Mucosa of descending colon (tissue), 3 donors: ENCODE measurements around the gene CLSTN2. TPM values are rescaled to one million over a fixed set of nuclear protein-coding genes. Genes with fewer than 3 reads are reported as not detected.

Source experiments
- ATAC-seq: fragments of 200-7000 bp; cut with Tn5 transposase; one replicate; pipeline ENCODE4 v1.9.1; 2020; ENCODE audit warnings: mild to moderate bottlenecking, moderate library complexity
- DNase-seq, 3 donors: peaks; one replicate each; pipeline ENCODE4 v3.0.0-alpha.2; 2020
- H3K36me3 ChIP-seq: fragments of 200-600 bp; one replicate; pipeline ENCODE4 v1.8.0; 2021; ENCODE audit warnings: low read depth, mild to moderate bottlenecking
- H3K4me1 ChIP-seq: fragments of 200-600 bp; one replicate; pipeline ENCODE4 v1.8.0; 2021; ENCODE audit warnings: low read depth, mild to moderate bottlenecking
- H3K4me3 ChIP-seq: fragments of 200-600 bp; one replicate; pipeline ENCODE4 v1.8.0; 2021; ENCODE audit warnings: mild to moderate bottlenecking
- H3K9me3 ChIP-seq: fragments of 200-600 bp; one replicate; pipeline ENCODE4 v1.8.0; 2021; ENCODE audit warnings: mild to moderate bottlenecking
- CTCF ChIP-seq: fragments of 200-600 bp; IDR thresholded peaks from one replicate; pipeline ENCODE4 v1.8.0; 2022; ENCODE audit warnings: antibody characterized with exemption, mild to moderate bottlenecking
- intact Hi-C, 2 donors: fragments of 100-400 bp; cut with DNase I in 1 of 2; cut with micrococcal nuclease in 1 of 2; formaldehyde crosslinking; loops; one replicate each; pipeline versions ENCODE4 v1.11.0 to v1.11.1; 2022; cut with DNase I, micrococcal nuclease
- total RNA-seq, 3 donors: library from RNA; stranded (reverse); fragmentation: NEBNext Ultra II Directional in 2 of 3; extraction: Animal tissue kit (Norgen Biotek cat#: 25700) in 2 of 3; gene quantifications; one replicate each; pipeline versions ENCODE4 v1.2.1 to v1.2.4, GENCODE V29; 2021 to 2023
- donor health status: DM: no; HTN: no; CAD: no; lungs with moderate emphysema.
- donor health status: DM: no; HTN: no; CAD: no.
- donor health status: DM: no; HTN: yes; CAD: no.

CLSTN2 gene
- total RNA-seq, 3 donors from 2014 or later: 0.90 to 5.3 (median 2.5) TPM

DNA sequence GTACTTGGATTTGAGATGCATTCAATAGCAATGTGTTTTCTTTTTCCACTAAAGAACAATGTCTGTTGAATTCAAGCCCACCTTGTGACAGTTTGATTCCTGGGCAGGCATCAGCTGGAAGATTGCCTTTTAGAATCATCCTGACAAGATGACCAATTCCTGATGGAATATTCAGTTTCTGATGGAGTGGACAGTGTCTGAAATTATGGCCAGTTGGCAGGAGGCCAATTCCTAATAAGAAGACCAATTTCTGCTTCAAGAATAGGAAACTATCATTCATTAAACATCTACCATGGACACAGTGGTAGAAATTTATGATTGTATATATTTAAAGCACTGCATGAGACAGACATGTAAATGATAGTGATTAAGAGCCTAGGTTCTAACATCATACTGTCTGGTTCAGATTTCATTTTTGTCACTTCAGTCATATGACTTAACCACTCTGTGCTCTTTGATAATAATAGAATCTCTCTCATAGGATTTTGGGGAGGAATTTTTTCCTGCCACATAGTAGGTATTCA lies 133.6 kb downstream of the CLSTN2 start:
- no peak for TF ChIP-seq CTCF
- no peak overlapping the region for H3K4me3 ChIP-seq

DNA sequence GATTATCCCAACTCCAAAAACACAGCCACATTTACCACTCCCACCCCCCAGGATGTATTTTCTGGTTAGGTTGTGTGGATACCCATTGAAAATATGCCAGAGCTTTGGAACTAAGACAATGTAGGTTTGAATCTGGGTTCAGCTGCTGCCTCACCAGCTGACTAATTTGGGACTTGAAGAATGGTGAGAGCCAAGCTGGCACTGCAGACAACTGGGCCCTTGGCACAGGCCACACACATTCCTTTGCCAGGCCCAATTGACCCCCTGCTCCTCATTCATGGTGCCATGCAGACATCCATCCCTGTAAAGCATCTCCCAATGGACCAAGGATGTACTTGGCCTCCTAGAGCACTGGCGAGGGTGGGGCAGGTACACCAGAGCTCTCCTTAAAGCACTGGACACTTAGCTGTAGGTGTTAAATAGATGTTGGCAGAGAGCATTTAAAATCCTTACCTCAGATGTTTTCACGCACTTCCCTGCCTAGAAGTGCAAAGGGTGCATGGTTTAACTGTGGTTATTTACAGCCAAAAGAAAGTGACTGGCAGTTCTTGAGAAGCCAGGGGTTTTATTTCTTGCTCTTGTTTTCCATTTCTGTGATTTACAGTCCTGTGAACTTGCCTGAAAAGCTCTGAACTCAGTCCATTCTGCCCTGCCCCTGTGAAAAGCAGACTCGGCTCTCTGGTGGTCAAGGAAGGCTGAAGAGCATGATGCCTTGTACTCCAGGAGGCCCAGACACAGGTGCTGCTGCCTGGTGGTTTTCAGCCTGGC lies 138.5 kb downstream of the CLSTN2 start:
- Histone ChIP-seq H3K36me3 (no peaks in the 10 kb centered on the region), H3K4me3 (no peak overlapping the region), H3K4me1 (no peaks in the 10 kb centered on the region), H3K9me3 (no peaks in the 10 kb centered on the region)
- ATAC-seq (no peak), DNase-seq (no peak)
- TF ChIP-seq CTCF: no peak
- intact Hi-C loops: no loop called here

More for the DNA sequence above, 133.6 kb downstream of the CLSTN2 start:
- intact Hi-C loops: no loop called here
- H3K4me1 ChIP-seq: no peaks in the 10 kb centered on the region
- no peaks in the 10 kb centered on the region for H3K9me3 ChIP-seq
- DNase-seq (no peak), ATAC-seq (no peak)
- H3K36me3 ChIP-seq: no peaks in the 10 kb centered on the region

DNA sequence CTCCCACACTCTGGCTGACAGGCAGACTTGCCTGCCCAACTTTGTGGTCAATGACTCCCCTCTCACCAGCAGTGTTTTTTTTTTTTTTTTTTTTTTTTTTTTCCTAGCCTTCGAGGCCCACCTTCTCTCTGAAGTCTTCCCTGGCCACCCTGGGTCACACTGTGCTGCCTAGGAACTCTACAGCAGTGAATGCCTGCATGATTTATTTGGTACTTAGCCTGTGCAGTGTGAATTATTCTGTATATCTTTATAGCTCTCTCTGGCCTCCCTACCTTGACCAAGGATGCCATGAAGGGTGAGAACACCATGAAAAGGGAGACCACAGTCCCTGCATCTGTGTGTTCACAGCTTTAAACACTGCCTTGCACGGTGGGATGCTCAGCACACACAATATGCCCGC lies 141.6 kb downstream of the CLSTN2 start:
- H3K4me3 ChIP-seq: no peak overlapping the region
- no peak for TF ChIP-seq CTCF
- DNase-seq (no peak), ATAC-seq (no peak)
- intact Hi-C loops: no loop called here
- no peaks in the 10 kb centered on the region for H3K36me3 ChIP-seq
- H3K4me1 ChIP-seq: no peaks in the 10 kb centered on the region
- H3K9me3 ChIP-seq: no peaks in the 10 kb centered on the region

GRCh38 chr3:140077406-140077805 lies 142.4 kb downstream of the CLSTN2 start:
- H3K4me3 ChIP-seq: no peak overlapping the region
- ATAC-seq (no peak), DNase-seq (no peak)
- no peak for TF ChIP-seq CTCF
- H3K36me3 ChIP-seq: no peaks in the 10 kb centered on the region
- intact Hi-C loops: no loop called here
- no peaks in the 10 kb centered on the region for H3K4me1 ChIP-seq
- H3K9me3 ChIP-seq: no peaks in the 10 kb centered on the region

GRCh38 chr3:140078343-140078742 lies 143.4 kb downstream of the CLSTN2 start:
- Histone ChIP-seq H3K36me3 (no peaks in the 10 kb centered on the region), H3K9me3 (no peaks in the 10 kb centered on the region), H3K4me3 (no peak overlapping the region), H3K4me1 (no peaks in the 10 kb centered on the region)
- DNase-seq (no peak), ATAC-seq (no peak)
- TF ChIP-seq CTCF: no peak
- intact Hi-C loops: no loop called here
